ENCODE measurements around the gene MRPL1.
A peak's percentile ranks its signal among the peaks of the same experiment; 100 is the strongest.
"Not testable (repeated sequence)": the region's sequence is repeated elsewhere in the genome, so short reads cannot be mapped to it uniquely, and the experiment has no call there.

The MRPL1 gene

DNA sequence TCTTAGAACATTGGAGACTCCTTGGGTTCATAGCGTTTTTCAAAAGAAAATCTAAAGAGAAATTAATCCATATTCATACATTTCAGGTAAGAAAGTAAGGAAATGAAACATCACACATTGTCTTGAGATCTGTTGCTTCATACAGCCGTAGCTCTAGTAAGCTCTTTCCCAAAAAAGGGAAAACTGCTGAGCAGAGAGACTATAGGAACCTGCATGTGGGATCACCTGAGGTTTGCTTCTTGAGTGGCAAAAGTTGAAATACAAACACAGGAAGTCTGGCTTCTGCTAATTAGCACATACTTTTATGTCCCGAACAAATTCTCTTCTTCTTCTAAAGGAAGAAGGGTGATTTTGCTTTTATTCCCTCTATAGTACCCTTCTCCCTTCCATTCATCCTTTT lies 57.7 kb downstream of the MRPL1 start:
- DNase-seq = no peak

DNA sequence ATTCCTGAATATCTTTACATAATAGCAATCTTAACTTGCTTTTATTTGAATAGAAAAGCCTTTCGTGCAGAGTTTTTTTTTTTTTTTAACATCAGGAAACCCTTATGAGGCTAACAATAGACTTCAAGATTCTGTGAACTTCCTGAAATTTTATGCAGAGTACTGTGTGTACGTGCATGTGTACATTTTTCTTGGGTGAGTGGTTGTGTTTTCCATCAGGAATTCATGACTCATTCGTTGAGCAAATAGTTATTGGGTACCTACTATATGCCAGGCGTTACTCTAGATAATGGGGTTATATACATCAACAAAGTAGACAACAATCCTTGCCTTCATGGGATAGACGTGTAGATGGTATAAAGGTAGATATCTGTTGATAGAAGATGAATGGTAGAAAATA lies 59.1 kb downstream of the MRPL1 start:
- no peak for DNase-seq

DNA sequence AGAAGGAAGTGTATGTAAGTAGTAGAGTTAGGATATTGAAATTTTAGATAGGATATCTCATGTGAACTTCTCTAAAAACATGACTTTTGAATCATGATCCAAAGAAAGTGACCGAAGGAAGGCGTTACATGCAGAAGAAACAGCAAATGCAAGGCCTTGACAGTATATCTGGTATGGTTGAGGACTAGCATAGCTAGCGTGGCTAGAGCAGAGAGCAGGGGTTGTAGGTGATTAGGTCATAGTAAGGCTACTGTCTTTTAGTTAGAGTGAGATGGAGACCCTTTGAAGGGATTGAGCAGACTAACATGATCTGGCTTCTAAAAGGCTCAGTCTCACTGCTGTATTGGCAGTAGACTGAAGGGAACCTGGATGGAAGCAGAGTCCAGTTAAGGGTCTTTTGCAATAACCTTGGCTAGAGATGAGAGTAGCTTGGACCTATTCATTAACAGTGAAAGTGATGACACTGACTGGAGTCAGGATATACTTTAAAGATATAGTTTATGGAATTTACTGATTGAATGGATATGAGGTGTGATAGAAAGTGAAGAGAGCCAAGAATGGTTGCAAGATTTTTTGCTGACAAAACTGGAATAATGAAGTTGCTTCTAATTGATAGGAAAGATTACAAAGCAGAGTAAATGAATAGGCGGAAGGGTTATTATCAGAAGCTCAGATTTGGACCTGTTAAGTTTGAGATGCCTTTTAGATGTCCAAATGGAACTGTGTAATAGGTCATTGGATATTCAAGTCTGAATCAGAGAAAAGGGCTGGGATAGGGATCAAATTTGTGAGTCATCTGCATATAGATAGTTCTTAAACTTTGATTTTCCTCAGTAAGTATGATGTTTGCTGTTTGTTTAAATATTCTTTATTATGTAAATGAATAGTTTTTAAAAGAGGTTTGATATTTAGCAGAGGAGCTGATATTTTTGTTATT lies 59.8 kb downstream of the MRPL1 start:
- no peak for DNase-seq

DNA sequence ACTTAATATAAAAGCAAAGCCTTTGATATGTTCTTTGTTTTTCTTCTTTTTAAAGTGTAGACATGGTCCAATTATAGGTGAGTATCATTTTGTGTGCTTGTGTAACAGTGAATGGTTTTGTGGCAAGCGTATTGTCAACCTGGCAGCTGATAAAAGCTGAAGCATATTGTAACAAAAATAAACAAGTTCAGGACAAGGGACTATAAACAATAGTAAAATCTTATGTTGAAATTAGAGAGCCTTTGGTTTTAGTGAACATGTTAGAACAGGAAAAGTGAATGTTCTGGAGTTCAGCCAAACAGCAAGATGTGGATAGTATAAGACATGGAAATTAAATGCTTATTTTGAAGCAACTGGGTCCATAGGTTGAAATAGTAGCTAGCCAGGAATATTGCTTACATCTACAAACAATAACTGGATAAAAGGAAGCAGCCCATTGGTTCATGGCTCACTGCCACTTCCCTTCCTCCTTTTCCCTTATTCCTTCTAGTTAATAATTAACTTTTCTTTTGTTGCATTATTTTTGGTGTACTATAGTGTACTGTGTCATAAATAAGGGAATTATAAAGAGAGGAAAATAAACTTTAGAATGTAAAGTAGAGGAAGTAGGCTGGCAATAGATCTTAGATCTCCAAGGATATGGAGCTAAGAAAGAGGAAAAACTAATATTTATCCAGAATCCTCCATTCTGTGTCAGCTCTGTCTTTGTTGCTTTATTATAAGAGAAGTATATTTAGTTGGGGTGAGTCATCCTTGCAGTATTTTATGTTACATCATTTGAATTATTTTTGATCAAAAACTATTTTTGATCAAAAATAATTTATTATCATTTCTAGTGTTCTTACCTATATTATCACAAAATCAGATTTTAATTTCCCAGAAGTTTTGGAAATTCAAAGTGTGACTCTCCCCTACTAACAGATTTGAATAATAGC lies 65.6 kb downstream of the MRPL1 start:
- DNase-seq = no peak

DNA sequence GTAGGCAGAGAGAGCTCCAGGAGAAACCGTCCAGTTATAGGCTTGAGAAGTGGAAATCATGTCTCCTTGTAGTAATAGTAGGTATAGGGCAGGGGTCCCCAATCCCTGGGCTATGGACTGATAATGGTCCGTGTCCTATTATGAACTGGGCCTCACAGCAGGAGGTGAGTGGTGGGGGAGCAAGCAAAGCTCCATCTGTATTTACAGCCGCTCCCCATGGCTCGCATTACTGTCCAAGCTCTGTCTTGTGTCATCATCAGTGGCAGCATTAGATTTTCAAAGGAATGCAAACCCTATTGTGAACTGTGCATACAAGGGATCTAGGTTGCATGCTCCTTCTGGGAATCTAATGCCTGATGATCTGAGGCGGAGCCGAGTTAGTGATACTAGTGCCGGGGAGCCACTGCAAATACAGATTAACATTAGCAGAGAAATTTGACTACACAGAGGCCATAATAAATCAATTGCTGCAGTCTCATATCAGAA lies 67.6 kb downstream of the MRPL1 start:
- DNase-seq = no peak

DNA sequence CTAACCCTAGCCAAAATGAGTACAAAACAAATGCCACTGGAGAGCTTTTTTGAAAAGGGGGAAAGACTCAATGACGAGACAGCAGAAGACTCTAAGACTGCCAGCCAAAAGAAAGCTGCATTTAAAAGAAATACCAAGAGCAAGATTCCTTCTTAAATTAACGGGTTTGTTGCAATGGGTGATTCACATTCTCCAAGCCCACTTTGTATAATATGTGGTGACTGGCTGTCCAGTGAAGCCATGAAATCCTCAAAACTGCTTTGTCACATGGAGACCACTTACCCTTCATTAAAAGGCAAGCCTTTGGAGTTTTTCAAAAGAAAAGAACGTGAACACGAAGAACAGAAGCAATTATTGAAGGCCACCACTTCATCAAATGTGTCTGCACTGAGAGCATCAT lies 68.2 kb downstream of the MRPL1 start:
- DNase-seq = no peak

DNA sequence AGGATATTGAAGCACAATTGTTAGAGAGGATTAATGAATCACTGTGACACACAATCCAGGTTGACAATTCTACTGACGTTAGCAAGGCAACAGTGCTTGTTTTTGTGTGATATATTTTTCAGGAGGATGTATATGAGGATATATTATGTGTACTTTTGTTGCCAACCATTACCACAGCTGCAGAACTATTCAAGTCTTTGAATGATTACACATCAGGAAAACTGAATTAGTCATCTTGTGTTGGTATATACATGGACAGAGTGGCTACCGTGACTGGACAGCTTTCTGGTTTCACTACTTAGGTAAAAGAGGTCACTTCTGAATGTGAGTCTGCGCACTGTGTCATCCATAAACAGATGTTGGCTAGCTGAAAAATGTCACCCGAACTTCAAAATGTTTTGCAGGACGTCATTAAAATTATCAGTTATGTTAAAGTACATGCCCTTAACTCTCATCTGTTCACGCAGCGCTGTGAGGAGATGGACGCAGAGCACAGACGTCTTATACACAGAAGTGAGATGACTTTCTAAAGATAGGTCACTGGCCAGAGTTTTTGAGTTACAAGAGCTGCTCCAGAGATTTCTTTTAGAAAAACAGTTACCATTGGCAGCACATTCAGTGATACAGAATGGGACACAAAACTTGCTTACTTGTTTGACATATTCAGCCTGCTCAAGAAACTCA lies 69.0 kb downstream of the MRPL1 start:
- no peak for DNase-seq

DNA sequence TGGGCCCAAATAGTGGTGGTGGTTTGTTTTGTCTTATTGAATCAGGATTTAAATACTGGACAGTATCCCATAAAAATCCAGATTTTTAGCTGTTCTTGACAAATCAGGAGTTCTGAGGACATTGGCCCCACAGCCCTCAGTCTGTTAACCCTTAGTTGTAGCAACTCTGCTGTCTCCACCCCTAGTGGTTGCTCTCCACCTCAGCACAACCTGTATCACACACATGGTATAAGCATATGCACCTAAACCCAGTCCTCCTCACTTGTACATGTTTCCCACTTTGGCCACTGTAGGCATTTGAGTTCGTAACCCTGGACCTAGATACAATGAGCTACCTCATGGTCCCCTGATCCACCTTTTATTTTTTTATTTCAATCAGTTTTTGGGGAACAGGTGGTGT lies 75.9 kb downstream of the MRPL1 start:
- DNase-seq = no peak

DNA sequence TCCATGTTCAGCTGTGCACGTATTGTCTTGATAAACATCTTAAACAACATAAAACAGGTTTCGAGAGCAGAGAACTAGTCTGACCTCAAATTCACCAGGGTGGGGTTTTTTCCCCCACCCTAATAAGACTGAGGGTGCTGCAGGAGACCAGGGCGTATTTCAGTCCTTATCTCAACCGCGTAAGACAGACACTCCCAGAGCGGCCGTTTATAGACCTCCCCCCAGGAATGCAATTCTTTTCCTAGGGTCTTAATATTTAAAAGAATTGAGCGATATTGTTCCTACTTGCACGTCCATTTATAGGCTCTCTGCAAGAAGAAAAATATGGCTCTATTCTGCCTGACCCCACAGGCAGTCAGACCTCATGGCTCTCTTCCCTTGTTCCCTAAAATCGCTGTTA lies 83.3 kb downstream of the MRPL1 start:
- DNase-seq = not testable (repeated sequence)

DNA sequence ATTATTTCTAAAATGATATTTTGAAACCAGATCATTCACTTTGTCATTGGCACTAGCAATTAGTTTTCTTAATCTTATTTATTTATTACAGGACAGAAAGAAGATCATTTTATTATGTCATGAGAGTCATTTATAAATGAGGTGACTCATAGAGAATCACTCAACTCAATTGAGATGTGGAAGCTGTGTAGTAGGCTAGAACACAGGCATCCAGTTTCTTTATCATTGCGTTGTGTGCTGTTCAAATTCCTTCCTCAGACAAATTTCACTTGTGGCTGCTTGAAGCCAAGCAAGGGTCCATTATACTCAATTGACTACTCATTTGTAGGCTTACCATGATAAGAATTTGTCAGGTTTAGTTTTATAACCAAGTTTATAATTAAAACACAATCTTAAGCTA lies 87.6 kb downstream of the MRPL1 start:
- no peak for DNase-seq

DNA sequence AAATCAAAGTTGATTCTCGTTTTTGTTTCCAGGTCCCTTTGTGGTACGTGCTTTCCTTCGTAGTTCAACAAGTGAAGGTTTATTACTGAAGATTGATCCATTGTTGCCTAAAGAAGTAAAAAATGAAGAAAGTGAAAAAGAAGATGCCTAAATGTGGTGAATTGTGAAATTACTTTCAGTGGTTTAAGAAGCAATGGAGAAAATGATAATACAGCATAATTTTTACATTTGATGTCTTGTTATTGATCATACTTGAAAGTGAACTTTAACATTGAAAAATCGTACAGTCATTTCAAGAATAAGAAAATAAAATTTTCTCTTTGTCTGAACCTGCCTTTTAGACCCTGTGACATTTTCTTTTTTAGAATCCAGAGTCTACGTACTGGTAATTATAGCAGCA lies 89.8 kb downstream of the MRPL1 start:
- DNase-seq = no peak

DNA sequence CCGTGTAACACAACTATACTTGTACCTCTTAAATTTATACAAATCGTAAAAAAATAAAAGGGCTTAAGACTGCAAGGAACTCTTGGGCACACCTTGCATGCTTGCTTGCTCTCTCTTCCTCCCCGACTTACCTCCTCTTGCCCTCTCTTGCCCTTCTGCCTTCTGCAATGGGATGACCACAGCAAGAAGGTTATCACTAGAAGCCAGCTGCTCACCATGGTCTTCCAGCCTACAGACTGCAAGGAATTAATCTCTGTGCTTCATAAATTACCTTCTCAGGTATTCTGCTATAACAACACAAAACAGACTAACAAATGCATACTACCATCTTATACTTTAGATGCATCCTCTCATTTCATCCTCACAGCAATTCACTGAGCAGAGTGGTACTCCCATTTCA lies 92.1 kb downstream of the MRPL1 start:
- no peak for DNase-seq

DNA sequence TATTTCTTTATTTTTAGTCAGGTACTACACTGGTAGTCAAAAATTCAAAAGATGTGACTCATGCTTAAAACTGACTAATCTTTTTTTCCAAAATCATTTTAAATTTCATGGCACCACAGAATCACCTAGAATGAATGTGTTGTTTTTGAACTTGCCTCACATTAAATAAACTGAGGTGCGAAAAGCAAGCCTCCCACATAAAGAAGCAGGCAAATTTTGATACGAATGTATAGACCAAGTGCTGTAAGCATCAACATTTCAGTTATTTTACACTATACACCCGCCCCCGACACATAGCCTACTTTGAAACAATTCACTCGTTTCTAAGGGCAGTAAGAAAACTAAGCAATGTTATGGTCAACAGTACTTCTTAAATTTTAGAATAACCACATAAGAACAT lies 94.3 kb downstream of the MRPL1 start:
- no peak for DNase-seq

DNA sequence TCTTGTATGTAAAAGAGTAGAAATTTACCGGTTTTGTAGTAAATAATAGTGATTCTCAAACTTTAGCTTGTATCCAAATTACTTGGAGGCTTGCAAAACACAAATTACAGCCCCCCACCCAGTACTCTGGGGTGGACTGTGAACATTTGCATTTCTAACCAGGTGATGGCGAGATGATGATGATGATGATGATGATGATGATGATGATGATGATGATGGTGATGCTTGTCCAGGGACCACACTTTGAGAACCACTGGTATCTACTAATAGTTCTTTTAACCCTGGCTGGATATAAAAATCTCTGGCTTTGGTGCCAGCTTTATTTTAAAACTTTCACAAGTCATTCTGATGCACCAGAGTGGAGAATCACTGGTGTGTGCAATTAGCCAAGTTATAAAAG lies 96.3 kb downstream of the MRPL1 start:
- DNase-seq = no peak

DNA sequence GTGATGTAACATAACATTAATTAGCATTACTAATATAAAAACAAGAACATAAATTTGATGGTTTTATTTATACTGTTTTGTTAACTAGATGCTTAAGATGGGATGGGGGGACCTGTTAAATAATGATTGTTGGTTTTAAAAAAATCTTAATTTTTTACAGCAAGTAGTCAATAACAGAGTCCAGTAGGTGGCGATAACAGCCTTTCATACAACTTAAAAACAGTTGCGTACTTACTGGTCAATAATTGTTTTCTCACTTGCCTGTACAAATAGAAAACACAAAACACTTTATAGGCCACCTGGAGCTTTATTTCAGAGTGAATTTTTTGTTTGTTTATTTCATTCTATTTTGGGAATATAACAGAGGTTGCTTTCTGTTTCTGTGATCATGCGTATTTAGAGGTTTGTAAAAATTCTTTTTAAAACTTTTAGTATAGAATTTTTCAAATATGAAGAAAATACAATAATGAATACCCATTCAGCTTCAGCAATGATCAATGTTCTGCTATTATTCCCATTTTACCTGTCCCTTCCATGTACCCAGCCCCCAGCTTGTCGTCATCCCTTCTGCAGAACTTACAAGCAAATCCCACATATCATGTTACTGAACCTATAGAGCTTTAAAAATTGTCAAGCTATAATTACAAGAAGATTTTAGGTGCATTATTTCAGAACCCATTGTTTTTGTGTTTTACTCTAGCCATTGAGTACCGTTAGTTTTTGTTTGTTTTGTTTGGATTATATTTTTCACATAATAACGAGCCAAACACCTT lies 97.1 kb downstream of the MRPL1 start:
- DNase-seq = peak in 1 of 2 donors; percentile 7

DNA sequence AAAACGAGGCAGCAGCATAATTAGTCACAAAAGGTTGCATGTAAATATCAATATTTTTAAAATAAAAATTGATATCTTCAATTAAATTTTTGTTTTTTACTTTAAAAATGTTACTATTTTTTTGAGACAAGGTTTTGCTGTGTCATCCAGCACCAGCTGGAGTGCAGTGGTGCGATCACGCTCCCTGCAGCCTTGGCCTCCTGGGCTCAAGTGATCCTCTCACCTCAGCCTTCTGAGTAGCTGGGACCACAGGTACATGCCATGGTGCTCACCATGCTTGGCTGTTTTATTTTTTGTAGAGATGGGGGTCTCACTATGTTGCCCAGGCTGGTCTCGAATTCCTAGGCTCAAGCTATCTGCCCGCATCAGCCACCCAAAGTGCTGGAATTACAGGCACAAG lies 97.7 kb downstream of the MRPL1 start:
- DNase-seq = no peak

DNA sequence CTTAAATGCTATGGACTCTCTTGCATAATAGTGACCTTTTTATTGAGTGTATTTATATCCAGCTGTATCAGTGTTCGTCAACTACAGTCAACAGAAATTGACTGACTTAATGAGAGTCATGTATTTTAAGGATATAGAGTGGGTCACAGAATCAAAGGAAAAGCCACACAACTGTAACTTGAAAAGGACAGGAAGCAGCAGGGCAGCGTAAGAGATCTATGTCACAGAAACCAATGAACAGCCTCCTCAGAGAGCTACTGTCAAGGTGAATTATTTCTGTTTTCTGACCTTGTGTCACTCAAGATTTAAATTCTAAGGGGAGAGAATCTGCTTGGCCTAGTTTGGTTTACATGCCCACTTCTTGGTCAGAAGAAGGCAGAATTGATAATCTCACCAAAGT lies 100.4 kb downstream of the MRPL1 start:
- no peak for DNase-seq

DNA sequence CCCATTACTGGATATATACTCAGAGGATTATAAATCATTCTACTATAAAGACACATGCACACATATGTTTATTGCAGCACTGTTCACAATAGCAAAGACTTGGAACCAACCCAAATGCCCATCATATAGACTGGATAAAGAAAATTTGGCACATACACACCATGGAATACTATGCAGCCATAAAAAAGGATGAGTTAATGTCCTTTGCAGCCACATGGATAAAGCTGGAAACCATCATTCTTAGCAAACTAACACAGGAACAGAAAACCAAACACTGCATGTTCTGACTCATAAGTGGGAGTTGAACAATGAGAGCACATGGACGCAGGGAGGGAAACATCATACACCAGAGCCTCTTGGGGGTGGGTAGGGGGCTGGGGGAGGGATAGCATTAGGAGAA lies 111.0 kb downstream of the MRPL1 start:
- DNase-seq = not testable (repeated sequence)

DNA sequence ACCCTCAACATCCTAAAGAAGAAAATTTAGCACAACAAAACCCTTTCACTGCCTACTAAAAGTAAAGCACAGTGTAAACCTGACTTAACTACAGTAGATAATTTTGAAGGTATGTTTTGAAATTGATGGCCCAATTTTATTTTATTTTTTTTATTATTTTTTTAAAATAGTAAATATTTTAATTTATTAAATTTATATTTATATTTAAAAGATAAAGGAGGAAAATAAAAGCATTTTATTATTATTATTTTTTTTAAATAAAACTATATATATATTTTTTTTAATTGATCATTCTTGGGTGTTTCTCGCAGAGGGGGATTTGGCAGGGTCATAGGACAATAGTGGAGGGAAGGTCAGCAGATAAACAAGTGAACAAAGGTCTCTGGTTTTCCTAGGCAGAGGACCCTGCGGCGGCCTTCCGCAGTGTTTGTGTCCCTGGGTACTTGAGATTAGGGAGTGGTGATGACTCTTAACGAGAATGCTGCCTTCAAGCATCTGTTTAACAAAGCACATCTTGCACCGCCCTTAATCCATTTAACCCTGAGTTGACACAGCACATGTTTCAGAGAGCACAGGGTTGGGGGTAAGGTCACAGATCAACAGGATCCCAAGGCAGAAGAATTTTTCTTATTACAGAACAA lies 120.4 kb downstream of the MRPL1 start:
- DNase-seq = not testable (repeated sequence)

DNA sequence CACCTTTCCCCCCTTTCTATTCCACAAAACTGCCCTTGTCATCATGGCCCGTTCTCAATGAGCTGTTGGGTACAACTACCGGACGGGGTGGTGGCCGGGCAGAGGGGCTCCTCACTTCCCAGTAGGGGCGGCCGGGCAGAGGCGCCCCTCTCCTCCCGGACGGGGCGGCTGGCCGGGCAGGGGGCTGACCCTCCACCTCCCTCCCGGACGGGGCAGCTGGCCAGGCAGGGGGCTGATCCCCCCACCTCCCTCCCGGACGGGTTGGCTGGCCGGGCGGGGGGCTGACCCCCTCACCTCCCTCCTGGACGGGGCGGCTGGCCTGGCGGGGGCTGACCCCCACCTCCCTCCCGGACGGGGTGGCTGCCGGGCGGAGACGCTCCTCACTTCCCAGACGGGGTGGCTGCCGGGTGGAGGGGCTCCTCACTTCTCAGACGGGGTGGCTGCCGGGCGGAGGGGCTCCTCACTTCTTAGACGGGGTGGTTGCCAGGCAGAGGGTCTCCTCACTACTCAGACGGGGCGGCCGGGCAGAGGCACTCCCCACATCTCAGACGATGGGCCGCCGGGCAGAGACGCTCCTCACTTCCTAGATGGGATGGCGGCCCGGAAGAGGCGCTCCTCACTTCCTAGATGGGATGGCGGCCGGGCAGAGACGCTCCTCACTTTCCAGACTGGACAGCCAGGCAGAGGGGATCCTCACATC lies 121.1 kb downstream of the MRPL1 start:
- DNase-seq = not testable (repeated sequence)

DNA sequence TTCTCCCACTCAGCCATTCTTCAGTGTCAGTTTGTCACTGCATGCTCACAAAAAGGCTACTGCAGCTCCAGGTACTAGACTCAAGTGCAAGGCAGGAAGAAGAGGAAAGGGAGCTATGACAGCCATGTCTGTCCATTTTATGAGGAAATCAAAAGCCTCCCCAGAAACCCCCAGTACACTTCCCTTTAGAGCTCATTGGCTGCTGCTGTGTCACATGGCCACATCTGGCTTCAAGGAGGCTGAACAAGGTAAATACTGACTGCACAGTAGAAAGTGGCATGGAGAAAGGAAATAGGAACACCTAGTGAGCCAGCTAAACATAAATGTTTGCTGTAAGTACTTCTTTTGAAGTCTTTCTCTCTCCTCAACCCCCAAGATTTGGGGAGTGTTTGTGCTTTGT lies 127.3 kb downstream of the MRPL1 start:
- DNase-seq = no peak
